Gastroesophageal sphincter (tissue), 3 donors: ENCODE measurements around the gene NME4.

Experiments used
- POLR2AphosphoS5 ChIP-seq: sonication (generic); formaldehyde crosslinking; IDR thresholded peaks from one replicate; pipeline ENCODE4 v1.6.1; 2017; ENCODE audit warnings: antibody characterized with exemption
- TF ChIP-seq, protein P1 (sequence below), 4 experiments: fragments of 200-600 bp in 2 of 4; fragments of 450-650 bp in 2 of 4; sonication (generic) in 1 of 4; IDR thresholded peaks; one replicate each; pipeline ENCODE4 v1.5.1; 2017 to 2019; ENCODE audit warnings: antibody characterized with exemption in 4 of 4, mild to moderate bottlenecking in 2 of 4, moderate library complexity in 2 of 4

DNA sequence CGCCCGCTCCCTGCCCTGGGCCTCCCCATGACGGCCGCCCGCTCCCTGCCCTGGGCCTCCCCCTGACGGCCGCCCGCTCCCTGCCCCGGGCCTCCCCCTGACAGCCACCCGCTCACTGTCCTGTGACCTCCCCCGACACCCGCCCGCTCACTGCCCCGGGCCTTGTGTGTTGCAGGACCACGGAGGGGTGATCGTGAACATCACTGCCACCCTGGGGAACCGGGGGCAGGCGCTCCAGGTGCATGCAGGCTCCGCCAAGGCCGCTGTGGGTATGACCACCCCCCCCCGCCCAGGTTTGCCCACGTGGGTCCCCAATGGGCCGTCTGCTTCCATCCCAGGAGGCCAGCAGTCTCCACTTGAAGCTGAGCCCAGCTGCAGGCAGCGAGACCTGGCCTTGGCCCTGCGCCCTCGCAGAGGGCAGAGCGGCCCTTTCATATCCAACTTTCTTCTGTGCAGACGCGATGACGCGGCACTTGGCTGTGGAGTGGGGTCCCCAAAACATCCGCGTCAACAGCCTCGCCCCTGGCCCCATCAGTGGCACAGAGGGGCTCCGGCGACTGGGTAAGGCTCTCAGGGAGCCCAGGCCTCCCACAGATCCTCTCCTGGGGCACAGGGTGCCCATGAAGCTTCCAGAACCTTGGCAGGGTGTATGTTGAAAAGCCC, 13.6 kb downstream of the NME4 start:
- TF ChIP-seq, protein P1, sequence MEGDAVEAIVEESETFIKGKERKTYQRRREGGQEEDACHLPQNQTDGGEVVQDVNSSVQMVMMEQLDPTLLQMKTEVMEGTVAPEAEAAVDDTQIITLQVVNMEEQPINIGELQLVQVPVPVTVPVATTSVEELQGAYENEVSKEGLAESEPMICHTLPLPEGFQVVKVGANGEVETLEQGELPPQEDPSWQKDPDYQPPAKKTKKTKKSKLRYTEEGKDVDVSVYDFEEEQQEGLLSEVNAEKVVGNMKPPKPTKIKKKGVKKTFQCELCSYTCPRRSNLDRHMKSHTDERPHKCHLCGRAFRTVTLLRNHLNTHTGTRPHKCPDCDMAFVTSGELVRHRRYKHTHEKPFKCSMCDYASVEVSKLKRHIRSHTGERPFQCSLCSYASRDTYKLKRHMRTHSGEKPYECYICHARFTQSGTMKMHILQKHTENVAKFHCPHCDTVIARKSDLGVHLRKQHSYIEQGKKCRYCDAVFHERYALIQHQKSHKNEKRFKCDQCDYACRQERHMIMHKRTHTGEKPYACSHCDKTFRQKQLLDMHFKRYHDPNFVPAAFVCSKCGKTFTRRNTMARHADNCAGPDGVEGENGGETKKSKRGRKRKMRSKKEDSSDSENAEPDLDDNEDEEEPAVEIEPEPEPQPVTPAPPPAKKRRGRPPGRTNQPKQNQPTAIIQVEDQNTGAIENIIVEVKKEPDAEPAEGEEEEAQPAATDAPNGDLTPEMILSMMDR (IDR thresholded peaks at IDR 0.05): no peak
- TF ChIP-seq POLR2AphosphoS5: no peak
